ENCODE measurements around the gene OR1J4.

- TF ChIP-seq CTCF (optimal IDR thresholded peaks at IDR 0.05 in 1 of 3, IDR thresholded peaks at IDR 0.05 in 1 of 3, conservative IDR thresholded peaks at IDR 0.05 in 1 of 3; ENCODE audit: extremely low read depth in 1 of 3, insufficient read depth in 2 of 3, low read length in 3 of 3) (no peak), EZH2 (IDR thresholded peaks at IDR 0.05; ENCODE audit: low read length) (no peak)
These were observed 33.9 kb downstream of the OR1J4 start, which contains the start of gene OR1N2 for GRCh38 chr9:122552812-122553211.

Data from keratinocyte (primary cell).